ENCODE measurements around the gene ADAMTSL3.

Gene ADAMTSL3

GRCh38 chr15:83654379-83655236 lies 685 bp downstream of the ADAMTSL3 start:
- DNase-seq (ENCODE audit: low read depth in 2 of 2) = no peak

DNA sequence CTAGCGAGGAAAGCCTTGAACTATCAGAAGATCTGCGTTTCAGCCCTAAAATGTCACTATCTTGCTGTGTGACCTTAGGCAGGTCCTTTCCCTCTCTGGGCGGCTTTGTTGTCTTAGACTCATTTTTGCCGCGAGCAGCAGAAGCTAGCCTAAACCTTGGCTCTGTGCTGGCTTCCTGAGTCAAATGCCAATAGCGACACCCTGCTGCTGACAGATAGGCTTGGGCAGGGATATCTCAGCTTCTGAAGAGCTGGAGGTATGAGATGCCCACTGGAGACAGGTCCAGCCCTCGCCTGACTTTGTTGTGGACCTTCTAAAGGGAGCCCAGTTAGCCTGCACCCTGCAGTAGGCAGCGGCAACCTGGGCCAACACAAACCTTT lies 1.3 kb downstream of the ADAMTSL3 start:
- DNase-seq (ENCODE audit: low read depth in 2 of 2) = no peak

- DNase-seq (ENCODE audit: low read depth in 2 of 2) = no peak
Observed at GRCh38 chr15:83656192-83656591, 2.3 kb downstream of the ADAMTSL3 start.

DNA sequence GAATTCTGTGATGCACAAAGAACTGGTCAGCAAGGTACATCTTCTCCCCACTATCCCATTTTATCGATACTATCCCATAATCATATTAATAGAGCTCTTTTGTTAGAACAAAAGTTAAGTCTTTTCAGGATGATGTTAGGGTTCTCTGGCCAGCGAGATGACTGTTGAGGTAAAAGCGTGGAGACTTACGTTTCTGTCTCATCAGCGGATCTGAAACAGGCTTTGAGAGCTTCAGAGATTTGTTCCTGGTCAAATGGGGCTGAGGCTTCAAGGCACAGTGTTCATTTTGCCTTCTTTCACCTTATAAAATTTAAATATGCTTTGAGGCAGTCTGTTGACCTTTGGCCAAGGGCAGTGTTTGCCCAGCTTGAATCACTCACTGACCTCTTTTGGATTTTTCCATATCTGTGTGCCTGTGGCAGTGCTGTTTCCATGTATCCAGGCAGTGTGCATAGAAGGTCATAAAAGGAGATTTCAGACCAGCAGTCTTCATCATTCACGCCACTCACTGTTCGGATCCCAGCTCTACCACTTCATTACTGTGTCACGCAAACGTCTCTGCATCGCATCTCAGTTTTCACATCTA lies 3.1 kb downstream of the ADAMTSL3 start:
- DNase-seq (ENCODE audit: low read depth in 2 of 2) = no peak

DNA sequence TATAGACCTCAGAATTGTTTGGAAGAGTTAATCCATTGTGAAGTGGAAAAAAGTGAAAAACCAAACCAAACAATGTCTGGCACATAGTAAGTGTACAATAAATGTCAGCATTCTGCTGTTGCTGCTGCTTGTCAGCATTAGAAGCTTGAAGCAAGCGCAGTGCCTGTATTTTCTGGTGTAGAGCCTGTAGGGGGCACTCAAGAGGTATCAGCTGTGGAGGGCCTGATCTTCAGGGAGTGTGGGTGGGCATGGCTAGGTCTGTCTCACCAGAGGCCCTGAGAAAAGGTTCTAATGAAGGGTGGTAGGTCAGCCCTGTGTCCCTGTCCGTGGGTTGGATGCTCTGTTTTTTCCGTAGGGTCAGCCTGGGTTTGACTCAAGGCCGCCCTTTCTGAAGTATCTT lies 3.6 kb downstream of the ADAMTSL3 start:
- no peak for DNase-seq (ENCODE audit: low read depth in 2 of 2)

DNA sequence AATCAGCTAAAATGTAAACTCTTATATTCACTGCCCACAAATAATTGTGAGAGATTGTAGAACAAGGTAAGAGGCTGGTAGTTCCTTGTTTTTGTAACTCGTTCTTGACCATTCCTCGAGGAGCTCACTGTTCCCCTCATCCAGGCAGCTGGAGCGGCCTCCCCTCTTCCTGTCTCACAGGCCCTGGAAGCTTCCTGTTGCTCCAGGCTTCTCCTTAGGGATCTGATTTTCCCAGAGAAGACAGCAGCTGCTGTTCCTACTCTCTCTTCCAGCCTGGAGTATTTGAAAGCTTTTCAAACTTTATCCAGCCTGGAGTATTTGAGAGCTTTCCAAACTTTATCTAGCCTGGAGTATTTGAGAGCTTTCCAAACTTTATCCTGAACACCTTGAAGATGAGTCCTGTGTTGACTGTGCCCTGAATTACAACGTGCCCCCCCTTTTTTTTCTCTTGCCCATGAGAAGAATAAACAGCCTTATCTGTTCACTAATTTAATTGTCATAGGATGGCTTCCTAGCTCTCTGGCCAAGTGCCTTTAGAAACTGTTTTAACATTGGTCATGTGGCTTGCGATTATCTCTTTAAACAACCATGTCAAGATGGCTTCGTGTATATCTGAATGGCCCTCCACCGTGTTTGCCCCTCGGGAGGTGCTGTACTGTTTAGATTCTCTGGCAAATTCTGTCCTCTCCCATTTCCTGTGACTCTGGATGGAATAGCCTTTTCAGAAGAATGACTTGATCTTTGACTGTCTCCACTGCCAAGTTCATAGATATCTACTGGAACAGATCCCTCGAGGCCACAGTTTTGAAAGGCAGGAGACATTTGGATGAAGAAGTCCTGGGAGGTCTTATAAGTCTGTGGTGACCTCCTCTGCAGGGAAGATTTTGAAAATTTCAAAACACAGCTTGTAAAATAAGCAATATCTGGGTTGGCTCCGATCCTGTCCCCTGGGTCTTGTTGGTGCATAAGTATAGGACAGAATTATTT lies 4.8 kb downstream of the ADAMTSL3 start:
- no peak for DNase-seq (ENCODE audit: low read depth in 2 of 2)

DNA sequence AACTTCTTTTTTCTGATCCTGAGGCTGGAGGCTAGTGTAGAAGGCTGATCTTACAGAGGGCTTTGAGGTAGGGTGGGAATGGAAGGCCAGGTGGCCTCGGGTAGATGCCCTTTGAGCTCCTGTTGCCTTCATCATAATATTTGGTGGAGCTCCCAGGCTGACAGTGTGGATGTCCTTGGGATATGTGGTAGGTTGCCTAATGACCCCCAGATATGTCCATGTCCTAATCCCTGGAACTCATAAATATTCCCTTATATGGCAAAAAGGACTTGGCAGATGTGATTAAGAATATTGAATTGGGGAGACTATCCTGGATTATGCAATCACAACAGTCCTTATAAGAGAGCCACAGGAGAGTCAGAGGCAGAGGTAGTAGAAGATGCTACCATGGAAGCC lies 5.5 kb downstream of the ADAMTSL3 start:
- no peak for DNase-seq (ENCODE audit: low read depth in 2 of 2)

DNA sequence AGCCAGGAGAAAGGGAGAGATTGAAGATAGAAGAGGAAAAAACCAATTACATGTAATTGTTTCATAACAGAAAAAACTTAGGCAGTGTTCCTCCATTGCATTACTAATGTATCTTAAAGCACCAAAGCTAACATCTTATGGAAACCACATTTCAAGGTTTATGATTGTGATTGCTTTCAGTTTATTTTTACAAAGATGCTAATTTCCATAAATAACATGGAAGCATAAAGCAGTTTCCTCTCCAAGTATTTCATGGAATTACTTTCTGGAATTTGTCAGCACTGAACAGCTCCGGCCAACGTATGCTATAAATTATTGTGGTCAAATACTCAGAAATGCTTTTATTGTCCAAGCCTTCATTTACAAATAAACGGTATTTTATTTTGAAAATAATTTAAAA lies 11.6 kb downstream of the ADAMTSL3 start:
- no peak for DNase-seq (ENCODE audit: low read depth in 2 of 2)

- no peak for DNase-seq (ENCODE audit: low read depth in 2 of 2)
Observed at GRCh38 chr15:83670672-83671229, 16.8 kb downstream of the ADAMTSL3 start.

DNA sequence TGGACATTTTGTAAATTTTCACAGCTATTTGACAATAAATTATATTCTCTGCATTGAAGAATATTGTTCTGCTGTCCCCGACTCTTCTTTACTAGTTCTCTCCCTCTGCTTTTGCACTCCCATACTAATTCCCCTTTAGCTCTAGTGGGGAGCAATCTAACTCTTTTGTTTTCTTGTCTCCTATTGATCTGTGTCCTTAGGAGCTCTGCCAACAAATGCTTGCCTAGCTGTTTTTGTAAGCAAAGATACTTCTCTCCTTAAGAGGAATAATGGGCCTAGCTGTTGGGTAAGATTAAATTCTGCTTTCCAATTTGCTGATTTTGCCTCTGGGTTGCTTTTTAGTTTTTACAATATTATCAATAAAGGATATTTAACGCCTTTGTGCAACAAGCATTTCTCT lies 17.7 kb downstream of the ADAMTSL3 start:
- DNase-seq (ENCODE audit: low read depth in 2 of 2) = no peak

DNA sequence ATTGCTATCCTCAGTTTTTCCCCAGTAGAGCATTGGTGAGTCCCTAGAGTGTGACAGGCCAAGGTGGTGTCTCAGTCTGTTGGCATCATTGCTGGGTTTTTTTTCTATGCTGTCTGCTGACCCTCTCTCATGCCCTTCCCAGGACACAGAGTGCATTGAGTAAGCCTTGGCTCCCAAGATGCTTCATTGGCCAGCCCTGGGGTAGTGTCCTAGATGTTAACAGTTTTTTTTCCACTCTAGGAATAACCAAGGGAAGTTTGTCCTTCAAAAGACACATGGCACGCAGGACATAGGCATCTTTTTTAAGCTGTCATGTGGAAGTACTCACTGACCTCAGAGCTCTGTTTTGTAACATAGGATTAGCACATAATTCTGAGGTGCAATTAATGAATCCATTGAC lies 19.5 kb downstream of the ADAMTSL3 start:
- no peak for DNase-seq (ENCODE audit: low read depth in 2 of 2)

GRCh38 chr15:83682476-83683088 lies 28.7 kb downstream of the ADAMTSL3 start:
- no peak for DNase-seq (ENCODE audit: low read depth in 2 of 2)

- no peak for DNase-seq (ENCODE audit: low read depth in 2 of 2)
Observed at GRCh38 chr15:83685916-83686332, 32.0 kb downstream of the ADAMTSL3 start.

DNA sequence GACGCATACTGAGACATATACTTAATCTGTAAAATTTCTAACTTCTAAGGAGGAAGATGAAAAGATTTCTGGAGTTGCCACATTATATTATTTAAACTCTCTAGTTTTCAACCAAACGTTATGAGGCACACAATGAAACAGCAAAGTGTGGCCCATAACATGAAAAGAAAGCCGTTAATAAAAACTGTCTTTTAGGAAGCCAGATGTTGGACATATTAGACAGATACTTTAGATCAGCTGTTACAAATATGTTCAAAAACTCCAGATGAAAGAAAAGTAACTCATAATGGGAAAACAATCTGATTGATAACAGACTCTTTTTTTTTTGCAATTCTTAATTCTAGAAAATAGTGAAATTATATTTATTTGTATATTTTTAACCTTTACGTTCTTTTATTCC lies 34.3 kb downstream of the ADAMTSL3 start:
- DNase-seq (ENCODE audit: low read depth in 2 of 2) = no peak

- no peak for DNase-seq (ENCODE audit: low read depth in 2 of 2)
Observed at GRCh38 chr15:83690676-83691075, 36.8 kb downstream of the ADAMTSL3 start.

- DNase-seq (ENCODE audit: low read depth in 2 of 2) = no peak
Observed at GRCh38 chr15:83692746-83693581, 39.0 kb downstream of the ADAMTSL3 start.

- no peak for DNase-seq (ENCODE audit: low read depth in 2 of 2)
Observed at GRCh38 chr15:83694015-83694414, 40.1 kb downstream of the ADAMTSL3 start.

GRCh38 chr15:83694536-83694935 lies 40.6 kb downstream of the ADAMTSL3 start:
- no peak for DNase-seq (ENCODE audit: low read depth in 2 of 2)

GRCh38 chr15:83695246-83695645 lies 41.3 kb downstream of the ADAMTSL3 start:
- DNase-seq (ENCODE audit: low read depth in 2 of 2) = no peak

DNA sequence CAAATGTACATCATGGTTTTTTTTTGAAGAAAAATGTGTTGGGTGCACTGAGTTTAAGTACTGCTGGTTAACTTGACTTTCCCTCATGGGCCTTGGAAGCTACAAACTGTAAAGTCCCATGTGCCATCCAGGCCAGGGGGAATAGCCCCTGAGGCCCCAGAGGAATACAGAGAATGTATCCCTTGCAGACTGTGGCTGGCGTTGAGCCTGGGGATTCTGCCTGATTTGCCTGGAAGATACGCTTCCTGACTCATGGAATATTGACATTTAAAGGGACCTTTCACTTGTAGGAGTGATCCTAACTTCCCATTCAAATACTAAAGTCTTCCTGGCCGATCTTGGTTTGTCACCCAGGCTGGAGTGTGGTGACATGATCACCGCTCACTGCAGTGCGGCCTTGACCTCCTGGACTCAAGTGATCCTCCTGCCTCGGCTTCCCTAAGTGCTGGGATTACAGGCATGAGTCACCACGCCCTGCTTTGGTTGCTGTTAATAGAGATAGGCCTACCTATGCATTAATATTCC lies 42.0 kb downstream of the ADAMTSL3 start:
- no peak for DNase-seq (ENCODE audit: low read depth in 2 of 2)

Measured in stimulated activated CD8-positive, alpha-beta memory T cell treated with anti-CD3 and anti-CD28 coated beads, Interleukin-2, amount 100 ng/mL, for 1 hour (primary cell).